GM12801 (cell line): ENCODE measurements around the gene DRAXIN.

ENCODE experiments used
- CTCF ChIP-seq: IDR thresholded peaks from one replicate; pipeline ENCODE4 v1.5.1; 2011; ENCODE audit warnings: control low read depth; ENCODE audit not compliant: insufficient read length; ENCODE audit errors: extremely low read depth

DRAXIN gene

GRCh38 chr1:11720033-11720376 is 28.5 kb downstream of the DRAXIN start:
- TF ChIP-seq CTCF, result no peak

GRCh38 chr1:11720525-11720924 is 29.0 kb downstream of the DRAXIN start:
- TF ChIP-seq CTCF, result no peak

- no peak for TF ChIP-seq CTCF
Measured at GRCh38 chr1:11721311-11721710, 29.8 kb downstream of the DRAXIN start.

- no peak for TF ChIP-seq CTCF
Measured at GRCh38 chr1:11722538-11722937, 31.0 kb downstream of the DRAXIN start.

GRCh38 chr1:11725616-11726015 is 34.1 kb downstream of the DRAXIN start:
- no peak for TF ChIP-seq CTCF

- TF ChIP-seq CTCF, result no peak
Measured at GRCh38 chr1:11727119-11727518, 35.6 kb downstream of the DRAXIN start.

GRCh38 chr1:11728126-11728806 is 36.8 kb downstream of the DRAXIN start:
- no peak for TF ChIP-seq CTCF
